8988T (cell line): Measurements from ENCODE around the gene NR2C2.

Experiments used
- DNase-seq: peaks from one replicate; pipeline ENCODE4 v3.0.0; 2011

NR2C2 gene

GRCh38 chr3:15065550-15066007 is 118.2 kb downstream of the NR2C2 start:
- DNase-seq = no peak

DNA sequence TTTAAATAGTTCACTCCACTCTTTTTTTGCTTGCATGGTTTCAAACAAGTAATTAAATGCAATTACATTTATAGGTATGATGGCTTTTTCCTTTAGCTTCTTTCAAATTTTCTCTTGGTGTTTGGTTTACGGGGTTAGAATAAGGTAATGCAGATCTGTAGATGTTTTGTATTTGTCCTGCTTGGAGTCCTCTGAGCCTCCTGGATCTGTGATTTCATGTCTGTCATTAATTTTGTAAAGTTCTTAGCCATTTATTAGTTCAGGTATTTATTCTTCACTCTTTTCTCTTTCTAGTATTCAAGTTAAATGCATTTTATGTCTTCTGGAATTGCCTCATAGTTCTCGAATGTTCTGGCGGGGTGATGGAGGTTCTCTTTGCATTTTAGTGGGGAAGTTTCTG is 119.1 kb downstream of the NR2C2 start:
- no peak for DNase-seq

GRCh38 chr3:15069441-15069840 is 122.1 kb downstream of the NR2C2 start:
- DNase-seq = no peak

DNA sequence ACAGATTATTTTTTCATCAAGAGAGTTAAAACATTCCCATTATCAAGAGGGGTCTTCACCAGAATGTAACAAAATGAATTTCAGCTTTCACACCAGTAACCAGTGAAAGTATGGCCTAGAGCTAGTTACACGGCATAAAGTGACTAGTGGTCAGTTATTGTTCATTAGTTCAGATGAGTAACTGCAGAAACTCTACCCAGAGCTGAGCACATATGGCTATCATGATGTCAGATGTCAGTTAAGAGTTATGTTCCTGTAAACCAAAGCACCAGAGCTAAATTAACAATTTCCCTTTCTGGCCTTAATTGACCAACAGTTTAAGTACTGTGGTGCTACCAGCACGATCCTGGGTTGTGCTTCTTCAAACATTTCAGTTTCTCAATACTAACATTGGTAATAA is 124.3 kb downstream of the NR2C2 start:
- no peak for DNase-seq

DNA sequence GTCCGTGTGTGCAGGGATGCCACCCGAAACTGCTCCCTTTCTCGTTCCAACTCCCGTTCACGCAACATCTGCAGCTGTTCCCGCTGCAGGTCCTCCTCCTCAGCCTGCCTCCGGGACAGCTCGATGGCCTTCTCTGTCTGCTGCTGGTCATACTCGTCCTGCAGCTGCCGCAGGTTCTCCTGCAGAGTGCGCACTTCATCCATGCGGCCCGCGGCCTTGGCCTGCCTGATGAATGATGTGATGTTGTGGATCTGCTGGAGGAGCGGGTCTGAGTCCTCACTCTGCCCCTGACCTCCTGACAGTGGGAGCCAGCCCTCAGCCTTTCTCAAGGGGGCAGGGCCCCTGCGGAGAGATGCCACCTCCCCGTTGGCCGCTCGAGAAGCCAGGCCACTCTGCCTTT is 127.1 kb downstream of the NR2C2 start:
- no peak for DNase-seq

DNA sequence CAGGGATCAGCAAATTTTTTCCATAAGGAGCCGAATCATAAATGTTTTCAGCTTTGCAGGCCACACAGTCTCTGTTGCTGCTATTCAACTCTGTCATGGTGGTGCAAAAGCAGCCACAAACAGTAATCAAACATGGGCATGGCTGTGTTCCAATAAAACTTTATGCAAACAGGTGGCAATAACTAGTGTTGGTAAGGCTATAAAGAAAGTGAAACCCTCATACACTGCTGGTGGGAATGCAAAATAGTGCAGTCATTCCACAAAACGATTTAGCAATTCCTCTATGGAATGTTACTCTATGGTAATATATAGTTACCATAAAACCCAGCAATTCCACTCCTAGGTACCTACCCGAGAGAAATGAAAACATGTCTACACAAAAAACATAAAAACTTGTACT is 131.7 kb downstream of the NR2C2 start:
- no peak for DNase-seq

GRCh38 chr3:15081960-15082664 is 134.7 kb downstream of the NR2C2 start:
- DNase-seq = no peak

GRCh38 chr3:15083252-15083651 is 135.9 kb downstream of the NR2C2 start:
- no peak for DNase-seq

DNA sequence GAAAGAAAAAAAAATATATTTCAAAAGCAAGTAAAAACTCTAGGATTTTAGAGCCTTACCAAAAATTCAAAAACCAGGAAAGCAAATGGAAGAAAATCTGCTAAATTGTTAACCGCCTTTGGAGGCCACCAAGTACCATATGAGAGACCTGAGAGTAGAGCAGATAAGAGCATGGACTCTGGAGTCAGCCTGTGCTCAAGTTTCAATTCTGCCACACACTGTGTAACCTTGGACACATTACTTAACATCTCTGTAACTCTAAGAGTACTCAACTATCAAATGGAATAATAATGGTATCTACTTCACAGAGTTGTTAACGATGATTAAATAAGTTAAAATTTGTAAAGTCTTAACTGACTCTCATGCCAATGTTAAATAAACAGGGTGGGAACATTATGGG is 138.9 kb downstream of the NR2C2 start:
- DNase-seq = no peak

GRCh38 chr3:15086699-15087098 is 139.3 kb downstream of the NR2C2 start:
- no peak for DNase-seq

GRCh38 chr3:15089201-15089600 is 141.8 kb downstream of the NR2C2 start:
- no peak for DNase-seq

- no peak for DNase-seq
Measured at GRCh38 chr3:15091575-15091974, 144.2 kb downstream of the NR2C2 start.

DNA sequence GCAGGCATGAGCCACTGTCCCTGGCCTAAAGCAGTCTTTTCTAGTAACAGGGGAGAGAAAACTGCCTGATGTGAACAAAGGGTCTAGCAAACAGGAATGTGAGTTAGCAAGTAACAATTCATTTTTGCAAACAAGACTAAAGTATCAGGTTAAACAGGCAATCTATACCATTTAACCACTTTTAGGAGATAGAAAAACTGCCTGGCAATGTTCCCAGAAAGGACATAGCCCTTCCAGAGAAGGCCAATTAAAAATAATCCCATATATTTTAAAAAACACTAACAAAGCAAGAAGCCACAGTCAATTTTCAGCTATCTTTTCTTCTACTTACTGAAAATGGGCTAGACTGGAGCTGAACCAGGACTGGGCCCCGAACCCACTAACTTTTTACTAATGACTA is 145.3 kb downstream of the NR2C2 start:
- DNase-seq = no peak

GRCh38 chr3:15094187-15094875 is 146.9 kb downstream of the NR2C2 start:
- DNase-seq = no peak

- no peak for DNase-seq
Measured at GRCh38 chr3:15096046-15096445, 148.7 kb downstream of the NR2C2 start.

DNA sequence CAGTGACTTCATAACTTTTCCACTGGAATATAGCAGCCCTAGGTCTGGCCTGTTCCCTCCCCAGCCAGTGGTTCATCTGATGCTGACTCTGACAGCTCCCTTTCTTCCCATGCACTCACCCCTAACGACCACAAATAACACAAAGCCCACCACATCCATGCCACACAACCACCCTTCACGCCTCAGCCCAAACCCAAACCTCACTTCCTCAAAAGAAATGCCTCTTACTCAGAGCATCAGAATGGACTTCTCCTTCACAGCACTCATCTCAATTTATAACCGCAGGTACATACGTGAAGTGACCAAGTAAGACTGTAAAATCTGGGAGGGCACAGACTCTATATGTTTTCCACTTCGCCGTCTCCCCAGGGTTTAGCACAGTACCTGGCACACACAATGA is 150.5 kb downstream of the NR2C2 start:
- no peak for DNase-seq
